Esophagus squamous epithelium (tissue), 4 donors: Measurements from ENCODE around the gene DGKB.

ENCODE experiments used
- CTCF ChIP-seq, 6 experiments: fragments of 450-650 bp in 4 of 6; fragments of 200-600 bp in 2 of 6; sonication (generic) in 2 of 6; IDR thresholded peaks; one replicate each; pipeline ENCODE4 v1.5.1; 2016 to 2019; ENCODE audit warnings: antibody characterized with exemption in 6 of 6, mild to moderate bottlenecking in 4 of 6, moderate library complexity in 4 of 6
- POLR2A ChIP-seq, 4 donors: fragments of 450-650 bp; IDR thresholded peaks; one replicate each; pipeline ENCODE4 v1.6.1; 2017; ENCODE audit warnings: antibody characterized with exemption in 4 of 4, mild to moderate bottlenecking in 4 of 4, moderate library complexity in 3 of 4

GRCh38 chr7:14341200-14341775 lies 561.3 kb downstream of the DGKB start:
- TF ChIP-seq CTCF (IDR thresholded peaks at IDR 0.05) (no peak), POLR2A (IDR thresholded peaks at IDR 0.05) (no peak)
